ENCODE results near the gene TRIM10.

GRCh38 chr6:30130179-30130679, 30.8 kb downstream of the TRIM10 start:
- no peak for TF ChIP-seq CTCF (IDR thresholded peaks at IDR 0.05)
- TF ChIP-seq POLR2A (IDR thresholded peaks at IDR 0.05), result no peak
- TF ChIP-seq EP300 (IDR thresholded peaks at IDR 0.05), result no peak
- TF ChIP-seq POLR2AphosphoS5 (IDR thresholded peaks at IDR 0.05), result no peak
